AG09319 (cell line): ENCODE measurements around the gene ENDOU.

Source experiments
- DNase-seq: peaks from one replicate; pipeline ENCODE4 v3.0.0-alpha.2; 2010; ENCODE audit warnings: low read depth; ENCODE audit errors: extremely low read depth
- TF ChIP-seq, protein P1 (sequence below): IDR thresholded peaks from 2 replicates; pipeline ENCODE4 v1.5.1; 2011; ENCODE audit warnings: low read depth, mild to moderate bottlenecking, inconsistent platforms, low read length, moderate library complexity

The ENDOU gene

DNA sequence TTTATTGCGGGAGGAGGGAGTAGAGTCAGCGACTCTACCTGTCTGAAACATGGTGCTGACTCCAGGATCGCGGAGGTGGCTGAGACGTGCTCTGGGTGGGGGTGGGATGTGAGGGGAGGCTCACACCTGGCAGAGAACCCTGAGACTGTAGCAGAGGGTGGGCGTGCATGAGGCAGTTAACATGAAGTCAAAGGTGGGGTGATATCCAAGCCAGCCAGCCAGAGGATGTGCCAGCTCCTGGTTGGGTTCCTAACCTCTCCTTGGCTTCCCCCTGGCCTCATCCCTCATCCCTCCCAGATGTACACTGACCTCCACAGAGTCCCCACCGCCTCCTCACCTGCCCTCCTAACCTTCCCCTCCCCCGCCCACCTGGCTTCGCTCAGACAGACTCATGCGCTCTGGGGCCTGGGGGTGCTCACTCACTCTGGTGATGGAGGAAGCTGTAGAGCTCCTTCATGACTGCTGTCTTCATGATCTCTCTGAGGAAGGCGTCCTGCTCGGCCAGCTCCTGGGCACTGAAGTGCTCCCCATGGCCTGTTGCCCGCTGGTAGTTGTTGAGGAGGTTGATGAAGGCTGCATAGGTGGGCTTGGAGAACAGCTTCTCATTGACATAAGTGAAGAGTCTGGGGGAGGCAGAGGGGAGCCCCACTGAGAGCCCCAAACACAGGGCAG is 9.3 kb downstream of the ENDOU start:
- no peak for DNase-seq
- TF ChIP-seq, protein P1, sequence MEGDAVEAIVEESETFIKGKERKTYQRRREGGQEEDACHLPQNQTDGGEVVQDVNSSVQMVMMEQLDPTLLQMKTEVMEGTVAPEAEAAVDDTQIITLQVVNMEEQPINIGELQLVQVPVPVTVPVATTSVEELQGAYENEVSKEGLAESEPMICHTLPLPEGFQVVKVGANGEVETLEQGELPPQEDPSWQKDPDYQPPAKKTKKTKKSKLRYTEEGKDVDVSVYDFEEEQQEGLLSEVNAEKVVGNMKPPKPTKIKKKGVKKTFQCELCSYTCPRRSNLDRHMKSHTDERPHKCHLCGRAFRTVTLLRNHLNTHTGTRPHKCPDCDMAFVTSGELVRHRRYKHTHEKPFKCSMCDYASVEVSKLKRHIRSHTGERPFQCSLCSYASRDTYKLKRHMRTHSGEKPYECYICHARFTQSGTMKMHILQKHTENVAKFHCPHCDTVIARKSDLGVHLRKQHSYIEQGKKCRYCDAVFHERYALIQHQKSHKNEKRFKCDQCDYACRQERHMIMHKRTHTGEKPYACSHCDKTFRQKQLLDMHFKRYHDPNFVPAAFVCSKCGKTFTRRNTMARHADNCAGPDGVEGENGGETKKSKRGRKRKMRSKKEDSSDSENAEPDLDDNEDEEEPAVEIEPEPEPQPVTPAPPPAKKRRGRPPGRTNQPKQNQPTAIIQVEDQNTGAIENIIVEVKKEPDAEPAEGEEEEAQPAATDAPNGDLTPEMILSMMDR = no peak

DNA sequence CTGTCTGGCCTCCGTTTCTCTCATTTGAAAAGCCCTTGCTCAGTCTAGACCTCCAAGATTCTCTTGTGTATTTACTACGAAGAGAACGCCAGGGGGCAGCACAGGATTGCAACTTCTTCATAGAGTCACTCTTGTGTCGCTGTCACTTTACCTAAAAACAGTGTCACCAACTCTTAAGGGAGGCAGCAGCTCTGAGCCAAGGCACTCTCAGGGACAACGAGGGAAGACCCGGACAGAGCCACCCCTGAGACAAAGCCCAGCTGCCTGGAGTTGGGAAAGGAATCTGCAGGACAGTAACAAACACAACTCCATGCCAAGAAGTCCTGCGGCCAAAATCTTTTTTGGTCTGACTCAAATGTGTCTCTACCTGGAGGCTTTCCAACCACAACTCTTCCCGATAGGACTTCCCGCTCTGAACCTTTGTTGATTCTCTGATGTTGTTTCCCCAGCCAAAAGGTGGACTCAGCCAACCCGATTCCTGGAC is 9.9 kb downstream of the ENDOU start:
- TF ChIP-seq, protein P1 = peak; percentile 69
- DNase-seq = no peak

DNA sequence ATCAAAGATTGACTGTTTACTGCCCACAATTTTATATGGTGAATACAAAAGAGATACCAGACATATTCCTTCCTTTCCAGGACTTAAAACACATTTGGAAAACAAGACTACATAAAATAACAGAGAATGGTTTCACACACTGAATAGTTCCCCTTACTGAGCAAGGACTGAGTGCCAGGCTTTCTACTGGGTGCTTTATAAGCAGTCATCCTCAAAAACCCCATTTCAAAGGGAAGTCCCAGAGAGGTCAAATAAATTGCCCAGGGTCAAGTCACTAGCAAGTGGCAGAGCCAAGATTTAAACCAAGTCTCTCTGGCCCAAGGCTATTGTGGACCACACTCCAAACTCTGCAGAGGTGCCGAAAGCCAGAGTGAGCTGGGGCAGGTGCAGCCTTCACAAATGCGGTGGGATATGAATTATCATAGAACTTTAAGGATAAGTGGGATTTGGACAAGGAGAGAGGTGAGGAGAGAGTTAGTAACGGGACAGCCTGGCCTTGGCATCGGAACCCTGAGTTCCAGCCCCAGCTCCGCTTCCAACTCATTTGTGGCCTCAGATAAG is 10.4 kb downstream of the ENDOU start:
- DNase-seq = no peak
- TF ChIP-seq, protein P1 = no peak

DNA sequence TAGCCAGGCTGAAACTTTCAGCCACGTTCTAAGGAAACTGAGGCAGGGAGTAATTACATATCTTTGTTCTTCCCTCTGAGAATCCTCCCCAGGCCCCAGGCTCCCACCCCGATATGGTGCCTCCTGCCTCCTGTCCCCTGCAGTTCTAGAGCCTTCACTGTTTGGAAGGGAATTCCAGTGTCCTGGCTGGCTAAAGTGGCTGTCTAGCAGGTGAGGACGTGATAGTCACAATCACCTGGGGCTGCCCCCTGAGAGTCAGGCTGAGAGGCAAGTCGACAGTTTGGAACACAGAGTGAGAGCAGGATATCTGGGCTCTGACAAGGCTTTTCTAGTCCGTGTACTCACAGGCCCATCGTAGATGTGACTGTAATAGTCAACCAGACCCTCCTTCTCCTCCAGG is 13.1 kb downstream of the ENDOU start:
- no peak for DNase-seq
- TF ChIP-seq, protein P1 = no peak

DNA sequence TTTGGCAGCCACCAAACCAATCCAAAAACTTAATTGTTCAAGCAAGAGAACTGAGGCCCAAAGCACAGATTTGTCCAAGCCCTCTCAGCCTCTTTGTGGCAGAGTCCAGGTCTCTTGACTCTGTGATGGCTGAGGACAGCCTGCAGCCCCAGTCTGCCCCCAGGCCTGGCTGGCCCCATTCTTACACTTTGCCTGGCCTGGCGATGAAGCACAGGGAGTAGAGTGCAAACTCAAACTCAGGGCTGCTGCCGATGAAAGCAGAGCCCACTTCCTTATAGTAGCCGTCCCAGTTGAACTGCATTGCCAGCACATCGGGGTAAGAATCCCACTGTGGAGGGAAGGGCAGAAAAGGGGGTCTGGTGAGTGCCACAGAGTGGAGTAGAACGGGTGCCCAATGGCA is 13.8 kb downstream of the ENDOU start:
- TF ChIP-seq, protein P1 = no peak
- no peak for DNase-seq

DNA sequence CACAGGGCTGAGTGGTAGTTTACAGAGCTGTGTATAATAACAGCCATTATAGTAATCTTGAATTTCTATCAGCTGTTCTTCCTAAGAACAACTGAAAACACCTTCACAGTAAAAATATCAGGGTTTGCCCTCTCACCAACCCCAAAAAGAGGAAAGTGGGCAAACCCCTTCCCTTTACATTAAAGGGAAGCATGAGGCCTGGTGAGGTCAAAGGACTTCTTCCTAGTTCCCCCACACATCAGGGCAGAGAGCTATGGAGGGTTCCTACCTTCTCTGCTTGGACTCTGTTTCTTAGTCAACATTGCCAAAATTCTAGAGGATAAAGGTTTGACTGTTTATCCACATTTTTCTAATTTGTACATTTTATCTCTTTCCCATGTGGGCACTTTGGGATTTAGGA is 15.0 kb downstream of the ENDOU start:
- no peak for DNase-seq
- TF ChIP-seq, protein P1 = no peak

DNA sequence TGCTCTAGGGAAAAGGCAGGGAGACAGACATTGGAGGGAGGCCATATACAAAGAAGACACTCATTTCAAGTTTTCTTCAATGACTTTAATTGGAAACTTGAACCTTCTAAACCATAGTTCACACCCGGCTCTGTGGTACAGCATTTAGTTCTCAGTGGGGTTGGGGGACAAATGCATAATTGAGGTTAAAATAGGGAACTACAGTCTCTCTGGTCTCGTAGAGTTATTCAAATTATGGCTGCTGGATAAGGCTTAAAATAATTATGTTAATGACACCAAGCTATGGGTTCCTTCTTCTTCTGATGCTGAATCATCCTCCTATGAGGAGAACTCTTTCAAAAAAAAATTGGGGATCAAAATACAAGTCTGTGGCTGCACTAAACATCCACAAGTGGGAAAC is 15.6 kb downstream of the ENDOU start:
- TF ChIP-seq, protein P1 = no peak
- DNase-seq = no peak
